ENCODE results near the gene RCAN1. TPM values are rescaled to one million over a fixed set of nuclear protein-coding genes. Genes with fewer than 3 reads are reported as not detected.

RCAN1 gene
- total and polyA plus RNA-seq, 5 donors from 2014 or later, result 3.9 to 16.1 (median 10.4) TPM

DNA sequence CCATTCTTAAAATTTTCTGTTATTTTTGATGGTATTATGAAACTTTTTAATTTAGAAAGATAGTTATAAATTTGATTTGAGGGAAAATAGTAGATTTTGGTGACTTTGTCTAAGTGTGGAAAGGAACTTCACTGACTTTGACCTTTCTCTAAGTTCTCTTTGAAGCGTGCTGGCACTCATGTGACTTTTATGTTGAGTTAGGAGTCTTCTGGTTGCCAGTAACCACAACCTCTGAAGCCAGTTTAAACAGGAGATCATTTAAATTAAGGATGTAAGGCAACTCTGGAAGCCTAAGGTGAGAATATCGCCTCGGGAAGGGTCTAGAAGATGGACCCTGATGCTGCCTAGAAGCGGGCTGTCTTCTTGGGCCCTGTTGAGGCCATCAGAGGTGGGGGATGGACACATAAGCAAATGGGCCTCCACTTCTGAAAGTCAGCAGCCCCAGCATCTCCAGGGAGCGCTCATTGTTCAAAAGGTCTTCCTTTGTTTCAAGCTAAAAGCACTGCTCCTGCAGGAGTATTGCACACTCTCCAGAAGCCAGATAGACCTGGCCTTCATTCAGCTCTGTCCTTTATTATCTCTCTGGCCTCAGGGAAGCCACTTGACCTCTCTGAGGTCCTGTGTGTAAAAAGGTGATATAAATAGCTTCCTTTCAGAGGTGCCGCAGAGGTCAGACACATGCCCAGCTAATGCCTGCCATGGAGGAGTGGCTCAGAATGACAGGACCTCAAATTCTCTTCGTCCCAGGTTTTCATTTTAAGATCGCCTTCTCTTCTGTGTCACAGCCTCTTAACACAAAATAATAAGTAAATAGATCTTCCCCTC is 5.1 kb upstream of the RCAN1 start:
- Mint-ChIP-seq H3K4me3 (no peak overlapping the region), H3K36me3 (no peaks in the 10 kb centered on the region), H3K27me3 (peaks cover 33% of the 10 kb centered on the region), H3K4me1 (peaks cover 0 to 6% (median 5%) of the 10 kb centered on the region in 4 donors), H3K27ac (no peak overlapping the region), H3K9me3 (peaks cover 0 to 1% (median 0%) of the 10 kb centered on the region in 7 donors)
- no peaks in the 10 kb centered on the region for H3K36me3 ChIP-seq (ENCODE audit: control insufficient read depth, insufficient read depth, low read length)
- peaks cover 4% of the 10 kb centered on the region for H3K4me1 ChIP-seq (ENCODE audit: control insufficient read depth, insufficient read depth, low read length, poor library complexity, severe bottlenecking)
- no peaks in the 10 kb centered on the region for H3K9me3 ChIP-seq (ENCODE audit: control insufficient read depth in 2 of 2, low read length in 2 of 2)
- ATAC-seq (ENCODE audit: low read depth in 2 of 2) (no peak), DNase-seq (no peak)
- H3K4me3 ChIP-seq (ENCODE audit: low read depth, low read length), result no peak overlapping the region
- H3K27ac ChIP-seq (ENCODE audit: insufficient read depth, low read length, poor library complexity, severe bottlenecking), result no peak overlapping the region
- H3K27me3 ChIP-seq (ENCODE audit: control insufficient read depth, insufficient read depth, low read length), result peaks cover 27% of the 10 kb centered on the region

DNA sequence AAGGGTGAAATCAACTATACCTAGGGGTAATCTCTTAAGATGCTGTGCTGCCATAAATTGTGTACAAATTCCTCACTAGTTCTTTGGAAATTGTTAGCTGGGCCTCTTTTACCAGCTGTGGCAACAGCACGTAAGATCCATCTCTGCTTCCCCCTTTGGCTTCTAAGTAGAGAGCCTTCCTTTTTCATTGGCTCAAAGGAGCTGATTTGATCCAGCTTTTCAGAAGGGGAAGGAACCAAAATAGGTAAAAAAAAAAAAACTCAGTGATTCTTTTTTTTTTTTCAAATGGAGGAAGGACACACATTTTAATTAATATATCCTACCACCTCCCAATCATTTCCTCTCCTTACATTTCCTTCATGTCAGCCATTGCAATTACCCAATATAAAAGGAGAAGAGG is 4.0 kb upstream of the RCAN1 start:
- peaks cover 22% of the 10 kb centered on the region for H3K27me3 ChIP-seq (ENCODE audit: control insufficient read depth, insufficient read depth, low read length)
- H3K36me3 ChIP-seq (ENCODE audit: control insufficient read depth, insufficient read depth, low read length), result no peaks in the 10 kb centered on the region
- peaks cover 33% of the 10 kb centered on the region for H3K27me3 Mint-ChIP-seq
- peaks cover 9% of the 10 kb centered on the region for H3K4me1 ChIP-seq (ENCODE audit: control insufficient read depth, insufficient read depth, low read length, poor library complexity, severe bottlenecking)
- H3K36me3 Mint-ChIP-seq, result no peaks in the 10 kb centered on the region
- no peak for DNase-seq
- no peak overlapping the region for H3K4me3 Mint-ChIP-seq
- H3K4me3 ChIP-seq (ENCODE audit: low read depth, low read length), result no peak overlapping the region
- peaks cover 0 to 1% (median 0%) of the 10 kb centered on the region in 7 donors for H3K9me3 Mint-ChIP-seq
- H3K9me3 ChIP-seq (ENCODE audit: control insufficient read depth in 2 of 2, low read length in 2 of 2), result no peaks in the 10 kb centered on the region
- no peak for ATAC-seq (ENCODE audit: low read depth in 2 of 2)
- H3K27ac Mint-ChIP-seq, result no peak overlapping the region
- H3K27ac ChIP-seq (ENCODE audit: insufficient read depth, low read length, poor library complexity, severe bottlenecking), result no peak overlapping the region
- H3K4me1 Mint-ChIP-seq, result peaks cover 0 to 9% (median 7%) of the 10 kb centered on the region in 4 donors

DNA sequence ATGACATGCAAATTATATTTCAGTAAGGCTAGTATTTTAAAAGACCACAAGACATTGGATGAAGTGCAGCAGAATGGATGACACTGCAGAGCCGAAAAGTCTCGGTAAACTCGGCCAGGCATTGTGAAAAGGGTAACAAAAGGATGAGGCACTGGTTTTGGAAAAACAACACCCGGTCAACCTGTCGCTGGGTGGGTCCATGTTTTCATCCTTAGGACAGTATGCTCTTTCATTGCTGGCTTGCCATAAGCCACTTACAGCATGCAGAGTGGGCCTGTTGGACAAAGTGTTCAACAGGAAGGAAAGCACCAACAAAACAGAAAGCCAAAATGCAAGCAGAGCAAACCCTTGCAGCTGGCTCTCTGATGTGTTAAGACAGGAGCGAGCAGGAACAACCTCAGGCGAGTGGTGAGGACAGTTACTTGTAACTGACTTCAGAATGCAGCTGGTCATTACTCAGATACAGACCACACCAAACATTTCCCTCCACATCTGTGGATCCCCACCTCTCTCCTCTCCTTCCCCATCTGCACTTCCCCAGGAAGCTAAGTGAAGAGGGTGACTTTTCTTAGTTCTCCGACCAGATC is 2.9 kb upstream of the RCAN1 start:
- Mint-ChIP-seq H3K36me3 (no peaks in the 10 kb centered on the region), H3K9me3 (peaks cover 0 to 1% (median 0%) of the 10 kb centered on the region in 7 donors), H3K27me3 (peaks cover 27% of the 10 kb centered on the region), H3K27ac (no peak overlapping the region), H3K4me3 (no peak overlapping the region), H3K4me1 (peaks cover 0 to 18% (median 13%) of the 10 kb centered on the region in 4 donors)
- Histone ChIP-seq H3K27ac (ENCODE audit: insufficient read depth, low read length, poor library complexity, severe bottlenecking) (no peak overlapping the region), H3K9me3 (ENCODE audit: control insufficient read depth in 2 of 2, low read length in 2 of 2) (no peaks in the 10 kb centered on the region), H3K4me1 (ENCODE audit: control insufficient read depth, insufficient read depth, low read length, poor library complexity, severe bottlenecking) (peaks cover 13% of the 10 kb centered on the region), H3K4me3 (ENCODE audit: low read depth, low read length) (no peak overlapping the region), H3K27me3 (ENCODE audit: control insufficient read depth, insufficient read depth, low read length) (peaks cover 17% of the 10 kb centered on the region), H3K36me3 (ENCODE audit: control insufficient read depth, insufficient read depth, low read length) (no peaks in the 10 kb centered on the region)
- DNase-seq (no peak), ATAC-seq (ENCODE audit: low read depth in 2 of 2) (no peak)

DNA sequence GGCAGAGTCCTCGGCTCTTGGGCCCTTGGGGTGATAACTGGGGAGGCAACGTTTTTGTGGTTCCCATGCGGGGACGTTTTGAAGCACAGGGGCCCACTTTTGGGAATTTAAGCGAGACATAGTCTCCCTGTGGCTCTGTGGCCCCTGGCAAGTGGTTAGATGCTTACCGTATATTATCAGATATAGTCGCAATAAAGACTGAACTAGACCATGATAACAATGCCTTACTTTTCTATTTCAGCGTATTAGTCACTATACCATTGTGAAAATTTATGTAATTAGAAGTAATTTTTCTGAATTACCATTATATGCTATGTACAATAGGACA is 538 bp upstream of the RCAN1 start:
- peak overlapping the region in 2 of 3 donors; percentile 81 to 93 for H3K27ac Mint-ChIP-seq
- Histone ChIP-seq H3K9me3 (ENCODE audit: control insufficient read depth in 2 of 2, low read length in 2 of 2) (no peaks in the 10 kb centered on the region), H3K4me3 (ENCODE audit: low read depth, low read length) (peak overlapping the region; percentile 87)

DNA sequence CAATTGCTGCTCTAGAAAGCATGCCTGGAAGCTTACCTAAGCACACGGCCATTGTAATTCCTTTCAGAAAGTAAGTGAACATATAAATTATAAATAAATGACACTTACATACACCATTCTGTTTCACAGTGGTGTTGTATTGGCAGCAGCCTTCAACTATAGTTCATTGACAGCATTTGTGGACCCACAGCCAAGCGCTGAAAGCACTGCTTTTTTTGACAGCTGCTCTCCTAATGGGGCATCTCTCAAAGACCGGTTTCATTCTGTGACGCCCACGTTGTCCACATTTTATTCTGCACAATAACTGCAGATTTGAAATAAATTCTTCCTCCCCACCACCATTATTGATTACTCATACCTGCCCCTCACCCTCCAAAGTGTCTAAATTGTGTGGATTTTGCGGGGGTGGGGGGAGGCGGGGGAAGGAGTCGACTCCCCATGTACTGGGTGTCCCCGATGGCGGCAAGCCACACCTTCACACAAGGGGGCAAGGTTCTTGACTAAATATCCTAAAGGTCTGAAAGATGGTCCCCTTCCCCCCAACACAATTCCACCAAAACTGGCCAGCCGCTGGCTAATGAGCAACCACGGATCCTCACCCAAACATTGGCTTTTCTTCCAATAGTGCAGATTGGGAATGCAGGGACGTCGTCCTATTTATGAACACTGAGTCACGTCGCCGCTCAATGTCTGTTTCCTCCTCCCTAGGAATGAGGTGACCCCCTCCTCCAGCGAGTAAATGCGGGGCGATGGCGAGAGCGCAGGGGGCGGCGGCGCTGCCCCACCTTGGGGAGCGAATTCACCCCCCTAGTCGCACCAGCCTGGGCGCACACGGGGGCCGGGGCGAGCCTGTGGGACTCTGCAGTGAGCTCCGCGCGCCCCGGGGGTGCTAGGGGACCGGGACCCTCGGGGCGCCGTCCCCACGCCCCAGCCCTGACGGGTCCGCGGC is 960 bp downstream of the RCAN1 start:
- Mint-ChIP-seq H3K4me3 (peak overlapping the region; percentile 88 to 94 (median 91)), H3K27ac (peak overlapping the region; percentile 35 to 88 (median 87)), H3K9me3 (peaks cover 0 to 1% (median 0%) of the 10 kb centered on the region in 7 donors), H3K4me1 (peaks cover 0 to 25% (median 20%) of the 10 kb centered on the region in 4 donors), H3K36me3 (no peaks in the 10 kb centered on the region), H3K27me3 (peaks cover 8% of the 10 kb centered on the region)
- Histone ChIP-seq H3K27me3 (ENCODE audit: control insufficient read depth, insufficient read depth, low read length) (no peaks in the 10 kb centered on the region), H3K4me1 (ENCODE audit: control insufficient read depth, insufficient read depth, low read length, poor library complexity, severe bottlenecking) (peaks cover 13% of the 10 kb centered on the region), H3K27ac (ENCODE audit: insufficient read depth, low read length, poor library complexity, severe bottlenecking) (no peak overlapping the region), H3K9me3 (ENCODE audit: control insufficient read depth in 2 of 2, low read length in 2 of 2) (no peaks in the 10 kb centered on the region), H3K4me3 (ENCODE audit: low read depth, low read length) (peak overlapping the region; percentile 70), H3K36me3 (ENCODE audit: control insufficient read depth, insufficient read depth, low read length) (no peaks in the 10 kb centered on the region)
- DNase-seq, result peak in 1 of 3 donors; percentile 3
- ATAC-seq (ENCODE audit: low read depth in 2 of 2), result no peak

More for the DNA sequence above, 538 bp upstream of the RCAN1 start:
- ATAC-seq (ENCODE audit: low read depth in 2 of 2), result peak; percentile 3 to 4
- Mint-ChIP-seq H3K4me3 (peak overlapping the region; percentile 88 to 96 (median 90)), H3K4me1 (peaks cover 0 to 25% (median 20%) of the 10 kb centered on the region in 4 donors), H3K27me3 (peaks cover 11% of the 10 kb centered on the region), H3K36me3 (no peaks in the 10 kb centered on the region), H3K9me3 (peaks cover 0 to 1% (median 0%) of the 10 kb centered on the region in 7 donors)
- peak overlapping the region; percentile 61 for H3K27ac ChIP-seq (ENCODE audit: insufficient read depth, low read length, poor library complexity, severe bottlenecking)
- no peak for DNase-seq
- H3K4me1 ChIP-seq (ENCODE audit: control insufficient read depth, insufficient read depth, low read length, poor library complexity, severe bottlenecking), result peaks cover 13% of the 10 kb centered on the region
- H3K36me3 ChIP-seq (ENCODE audit: control insufficient read depth, insufficient read depth, low read length), result no peaks in the 10 kb centered on the region
- peaks cover 10% of the 10 kb centered on the region for H3K27me3 ChIP-seq (ENCODE audit: control insufficient read depth, insufficient read depth, low read length)

DNA sequence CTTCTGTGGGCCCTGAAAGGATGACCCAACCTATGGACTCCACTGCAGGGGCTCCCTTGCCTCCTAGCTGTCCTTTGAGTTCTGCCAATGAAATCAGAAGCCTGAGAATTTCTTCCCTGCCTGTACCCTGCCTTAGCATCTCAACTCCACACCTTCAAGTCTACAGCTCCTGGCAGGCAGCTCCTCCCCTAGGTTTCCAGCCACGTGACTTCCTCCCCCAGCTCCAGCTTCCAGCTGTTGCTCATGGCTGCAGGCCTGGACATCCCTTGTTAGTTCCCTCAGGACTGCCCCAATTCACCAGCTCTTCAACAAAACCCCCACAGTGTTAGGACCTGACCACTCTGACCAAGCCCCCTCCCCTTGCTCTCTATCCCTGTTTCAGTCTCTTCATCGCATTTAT is 2.4 kb downstream of the RCAN1 start:
- Histone ChIP-seq H3K27ac (ENCODE audit: insufficient read depth, low read length, poor library complexity, severe bottlenecking) (no peak overlapping the region), H3K27me3 (ENCODE audit: control insufficient read depth, insufficient read depth, low read length) (no peaks in the 10 kb centered on the region), H3K4me3 (ENCODE audit: low read depth, low read length) (no peak overlapping the region), H3K4me1 (ENCODE audit: control insufficient read depth, insufficient read depth, low read length, poor library complexity, severe bottlenecking) (peaks cover 13% of the 10 kb centered on the region), H3K9me3 (ENCODE audit: control insufficient read depth in 2 of 2, low read length in 2 of 2) (no peaks in the 10 kb centered on the region), H3K36me3 (ENCODE audit: control insufficient read depth, insufficient read depth, low read length) (no peaks in the 10 kb centered on the region)
- peaks cover 8% of the 10 kb centered on the region for H3K27me3 Mint-ChIP-seq
- H3K27ac Mint-ChIP-seq, result no peak overlapping the region
- peaks cover 0 to 25% (median 20%) of the 10 kb centered on the region in 4 donors for H3K4me1 Mint-ChIP-seq
- DNase-seq (no peak), ATAC-seq (ENCODE audit: low read depth in 2 of 2) (no peak)
- peaks cover 0 to 1% (median 0%) of the 10 kb centered on the region in 7 donors for H3K9me3 Mint-ChIP-seq
- H3K4me3 Mint-ChIP-seq, result peak overlapping the region in 3 of 4 donors; percentile 18 to 94 (median 88)
- H3K36me3 Mint-ChIP-seq, result no peaks in the 10 kb centered on the region

DNA sequence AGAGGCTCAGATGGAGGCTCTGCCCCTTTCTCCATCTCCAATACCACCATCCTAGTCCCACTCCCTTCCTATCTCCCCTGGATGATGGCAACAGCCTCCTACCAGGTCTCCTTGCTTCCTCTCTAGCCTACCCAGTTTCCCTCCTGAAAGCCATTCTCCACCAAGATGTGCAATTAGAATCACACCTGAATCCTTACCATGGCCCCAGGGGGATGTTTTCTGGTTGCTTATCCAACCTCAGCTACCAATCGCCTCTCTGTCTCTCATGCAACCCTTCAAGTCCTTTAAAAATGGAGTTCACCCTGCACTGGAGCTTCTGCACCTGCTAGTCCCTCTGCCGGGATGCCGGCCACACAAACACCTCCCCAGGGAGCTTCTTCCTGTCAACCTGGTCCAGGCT is 2.9 kb downstream of the RCAN1 start:
- Histone ChIP-seq H3K27me3 (ENCODE audit: control insufficient read depth, insufficient read depth, low read length) (no peaks in the 10 kb centered on the region), H3K4me1 (ENCODE audit: control insufficient read depth, insufficient read depth, low read length, poor library complexity, severe bottlenecking) (peaks cover 13% of the 10 kb centered on the region), H3K4me3 (ENCODE audit: low read depth, low read length) (no peak overlapping the region), H3K36me3 (ENCODE audit: control insufficient read depth, insufficient read depth, low read length) (no peaks in the 10 kb centered on the region), H3K27ac (ENCODE audit: insufficient read depth, low read length, poor library complexity, severe bottlenecking) (no peak overlapping the region), H3K9me3 (ENCODE audit: control insufficient read depth in 2 of 2, low read length in 2 of 2) (no peaks in the 10 kb centered on the region)
- H3K36me3 Mint-ChIP-seq, result no peaks in the 10 kb centered on the region
- peaks cover 8% of the 10 kb centered on the region for H3K27me3 Mint-ChIP-seq
- DNase-seq (no peak), ATAC-seq (ENCODE audit: low read depth in 2 of 2) (no peak)
- H3K9me3 Mint-ChIP-seq, result no peaks in the 10 kb centered on the region
- peaks cover 0 to 25% (median 20%) of the 10 kb centered on the region in 4 donors for H3K4me1 Mint-ChIP-seq
- peak overlapping the region in 1 of 4 donors; percentile 64 for H3K4me3 Mint-ChIP-seq
- no peak overlapping the region for H3K27ac Mint-ChIP-seq
